A673 (cell line): ENCODE results near the gene RNF144B. TPM values are rescaled to one million over a fixed set of nuclear protein-coding genes. Genes with fewer than 3 reads are reported as not detected.
"Not testable (repeated sequence)": the region's sequence is repeated elsewhere in the genome, so short reads cannot be mapped to it uniquely, and the experiment has no call there.

Source experiments
- BruUV-seq: library from RNA; stranded (reverse); fragments of 400-500 nt; replicated peaks from 2 replicates; lab custom pipeline; 2021; lab: Mats Ljungman, UMichigan
- CTCF ChIA-PET: fragments of 300-600 bp; sonication (Branson Sonifier 250); formaldehyde crosslinking; loops from one replicate; lab custom pipeline; 2022; ENCODE audit warnings: antibody characterized with exemption; lab: Charles Lee
- POLR2A ChIA-PET: fragments of 300-600 bp; sonication (Branson Sonifier 250); formaldehyde crosslinking; loops from one replicate; lab custom pipeline; 2022; ENCODE audit warnings: antibody characterized with exemption; ENCODE audit not compliant: low non-redundant PET; lab: Charles Lee
- DNase-seq: peaks from one replicate; pipeline ENCODE4 v3.0.0-alpha.2; 2015; ENCODE audit warnings: low spot score
- H3K27ac ChIP-seq: fragments of 200-600 bp; sonication (generic); 2 replicates; pipeline ENCODE4 v1.5.1; 2016; ENCODE audit warnings: mixed run types, low read depth, mild to moderate bottlenecking, mixed read lengths, antibody characterized with exemption, low read length; ENCODE audit not compliant: poor library complexity, severe bottlenecking
- H3K27me3 ChIP-seq: fragments of 200-600 bp; sonication (generic); replicated peaks from 2 replicates; pipeline ENCODE4 v1.6.1; 2017; ENCODE audit warnings: mixed run types, low read depth, mild to moderate bottlenecking, mixed read lengths, antibody characterized with exemption, low read length; ENCODE audit not compliant: insufficient read depth, poor library complexity
- H3K36me3 ChIP-seq: fragments of 200-600 bp; sonication (generic); 2 replicates; pipeline ENCODE4 v1.6.1; 2016; ENCODE audit warnings: mixed run types, mild to moderate bottlenecking, mixed read lengths, antibody characterized with exemption, low read length; ENCODE audit not compliant: insufficient read depth, poor library complexity, severe bottlenecking
- H3K4me1 ChIP-seq: fragments of 200-600 bp; sonication (generic); 2 replicates; pipeline ENCODE4 v1.6.1; 2017; ENCODE audit warnings: mixed run types, mild to moderate bottlenecking, mixed read lengths, antibody characterized with exemption, low read length; ENCODE audit not compliant: insufficient read depth, poor library complexity, severe bottlenecking
- H3K4me3 ChIP-seq: fragments of 200-600 bp; sonication (generic); 2 replicates; pipeline ENCODE4 v1.5.1; 2016; ENCODE audit warnings: low read depth, mixed run types, mild to moderate bottlenecking, mixed read lengths, low read length; ENCODE audit not compliant: poor library complexity, severe bottlenecking
- H3K9me3 ChIP-seq: fragments of 200-600 bp; sonication (generic); 2 replicates; pipeline ENCODE4 v1.6.1; 2016; ENCODE audit warnings: mixed run types, low read depth, mild to moderate bottlenecking, mixed read lengths, antibody characterized with exemption, low read length; ENCODE audit not compliant: poor library complexity, severe bottlenecking
- EZH2 ChIP-seq: fragments of 200-600 bp; sonication (generic); IDR thresholded peaks from 2 replicates; pipeline ENCODE4 v1.6.1; 2017; ENCODE audit warnings: borderline replicate concordance, low read depth, mild to moderate bottlenecking, mixed read lengths, antibody characterized with exemption, low read length; ENCODE audit not compliant: poor library complexity, severe bottlenecking
- intact Hi-C: fragments of 100-400 bp; cut with micrococcal nuclease; formaldehyde crosslinking; loops from one replicate; pipeline ENCODE4 v1.10.0; 2022; ENCODE audit not compliant: unreplicated experiment
- total RNA-seq: library from RNA; stranded (reverse); gene quantifications from 2 replicates; pipeline ENCODE4 v1.2.3, GENCODE V29; 2021
- TF ChIP-seq, protein P1 (sequence below): fragments of 300-800, 200-600 bp; sonication (generic); conservative IDR thresholded peaks from 2 replicates; pipeline ENCODE4 v1.5.1; 2017; ENCODE audit warnings: low read depth, mild to moderate bottlenecking, antibody characterized with exemption, low read length, moderate library complexity, mixed read lengths

The RNF144B gene
- total RNA-seq, 1 experiment from 2014 or later: 0.82 TPM

GRCh38 chr6:18406955-18407749, 20.0 kb downstream of the RNF144B start:
- TF ChIP-seq EZH2: no peak
- TF ChIP-seq, protein P1, sequence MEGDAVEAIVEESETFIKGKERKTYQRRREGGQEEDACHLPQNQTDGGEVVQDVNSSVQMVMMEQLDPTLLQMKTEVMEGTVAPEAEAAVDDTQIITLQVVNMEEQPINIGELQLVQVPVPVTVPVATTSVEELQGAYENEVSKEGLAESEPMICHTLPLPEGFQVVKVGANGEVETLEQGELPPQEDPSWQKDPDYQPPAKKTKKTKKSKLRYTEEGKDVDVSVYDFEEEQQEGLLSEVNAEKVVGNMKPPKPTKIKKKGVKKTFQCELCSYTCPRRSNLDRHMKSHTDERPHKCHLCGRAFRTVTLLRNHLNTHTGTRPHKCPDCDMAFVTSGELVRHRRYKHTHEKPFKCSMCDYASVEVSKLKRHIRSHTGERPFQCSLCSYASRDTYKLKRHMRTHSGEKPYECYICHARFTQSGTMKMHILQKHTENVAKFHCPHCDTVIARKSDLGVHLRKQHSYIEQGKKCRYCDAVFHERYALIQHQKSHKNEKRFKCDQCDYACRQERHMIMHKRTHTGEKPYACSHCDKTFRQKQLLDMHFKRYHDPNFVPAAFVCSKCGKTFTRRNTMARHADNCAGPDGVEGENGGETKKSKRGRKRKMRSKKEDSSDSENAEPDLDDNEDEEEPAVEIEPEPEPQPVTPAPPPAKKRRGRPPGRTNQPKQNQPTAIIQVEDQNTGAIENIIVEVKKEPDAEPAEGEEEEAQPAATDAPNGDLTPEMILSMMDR: no peak
- no TSS peak for BruUV-seq
- H3K4me3 ChIP-seq: no peak overlapping the region
- intact Hi-C loops: no loop called here
- no peak for DNase-seq
- CTCF ChIA-PET: no interaction called here
- H3K36me3 ChIP-seq: no peaks in the 10 kb centered on the region
- no peak overlapping the region for H3K27ac ChIP-seq
- no peaks in the 10 kb centered on the region for H3K9me3 ChIP-seq
- POLR2A ChIA-PET: no interaction called here
- no peaks in the 10 kb centered on the region for H3K4me1 ChIP-seq
- H3K27me3 ChIP-seq: no peaks in the 10 kb centered on the region

DNA sequence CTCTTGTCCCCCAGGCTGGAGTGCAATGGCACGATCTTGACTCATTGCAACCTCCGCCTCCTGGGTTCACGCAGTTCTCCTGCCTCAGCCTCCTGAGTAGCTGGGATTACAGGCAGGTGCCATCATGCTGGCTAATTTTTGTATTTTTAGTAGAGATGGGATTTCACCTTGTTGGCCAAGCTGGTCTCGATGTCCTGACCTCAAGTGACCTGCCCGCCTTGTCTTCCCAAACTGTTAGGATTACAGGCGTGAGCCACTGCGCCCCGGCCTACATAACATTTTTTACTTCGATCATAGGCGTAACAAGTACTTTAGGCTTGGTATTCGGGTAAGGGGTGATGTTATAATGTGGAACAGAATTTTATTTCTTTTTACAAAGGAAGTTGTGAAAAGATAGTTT, 22.5 kb downstream of the RNF144B start:
- BruUV-seq, CTCF ChIA-PET, H3K9me3 ChIP-seq, DNase-seq, H3K36me3 ChIP-seq, H3K4me3 ChIP-seq, POLR2A ChIA-PET, intact Hi-C loops, H3K4me1 ChIP-seq, H3K27me3 ChIP-seq, H3K27ac ChIP-seq: not testable (repeated sequence)

DNA sequence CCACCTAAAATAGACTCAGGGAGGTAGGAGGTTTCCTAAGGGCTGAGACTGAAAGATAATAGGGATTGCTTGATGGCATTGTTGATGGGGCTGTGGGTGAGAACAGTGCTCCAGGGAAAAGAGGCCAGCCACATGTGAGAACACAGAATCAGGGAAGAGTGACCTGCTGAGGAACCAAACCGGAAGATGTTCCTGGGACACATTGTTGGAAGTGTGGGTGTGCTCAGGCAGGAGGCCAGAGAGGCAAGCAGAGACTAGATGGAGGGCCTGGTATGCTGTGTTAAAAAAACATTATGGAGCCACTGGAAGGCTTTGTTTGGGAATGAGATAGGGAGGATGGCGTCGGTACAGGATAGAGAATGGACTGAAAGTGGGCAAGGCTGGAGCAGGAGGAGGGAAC, 23.3 kb downstream of the RNF144B start:
- Histone ChIP-seq H3K4me1 (no peaks in the 10 kb centered on the region), H3K27ac (no peak overlapping the region), H3K27me3 (no peaks in the 10 kb centered on the region), H3K4me3 (no peak overlapping the region), H3K36me3 (no peaks in the 10 kb centered on the region), H3K9me3 (no peaks in the 10 kb centered on the region)
- no peak for TF ChIP-seq EZH2
- TF ChIP-seq, protein P1: no peak
- POLR2A ChIA-PET: no interaction called here
- BruUV-seq: no TSS peak
- intact Hi-C loops: no loop called here
- DNase-seq: no peak
- CTCF ChIA-PET: no interaction called here

- ChIA-PET POLR2A (no interaction called here), CTCF (no interaction called here)
- no peaks in the 10 kb centered on the region for H3K27me3 ChIP-seq
- intact Hi-C loops: no loop called here
- no peak overlapping the region for H3K27ac ChIP-seq
- H3K36me3 ChIP-seq: no peaks in the 10 kb centered on the region
- no peaks in the 10 kb centered on the region for H3K9me3 ChIP-seq
- no peaks in the 10 kb centered on the region for H3K4me1 ChIP-seq
- no peak overlapping the region for H3K4me3 ChIP-seq
- DNase-seq: no peak
- BruUV-seq: no TSS peak
- no peak for TF ChIP-seq EZH2
- TF ChIP-seq, protein P1: no peak
These were observed 24.9 kb downstream of the RNF144B start for GRCh38 chr6:18412068-18412467.
